ENCODE results near the gene APOO. TPM values are rescaled to one million over a fixed set of nuclear protein-coding genes. Genes with fewer than 3 reads are reported as not detected.

APOO gene
- 31.2 to 32.3 TPM (median 31.9 TPM) in 5 replicates for total RNA-seq (2022; extraction: Qiagen RNA extraction)

GRCh38 chrX:23907498-23908218 is at the start of gene APOO, which contains the start of gene CXorf58:
Gene APOO, minus strand, starts transcription at chrX:23907938. Its CDS starts 236 bp downstream, at chrX:23907702.
Gene CXorf58, plus strand, starts transcription at chrX:23908006. Its CDS starts 2,297 bp downstream, at chrX:23910303.

Other genes with a start within 250 kb of the APOO start
- gene PRDX4, start 240.4 kb downstream of the APOO start, total RNA-seq (2022; extraction: Qiagen RNA extraction) = 244 to 293 TPM (median 278 TPM) in 5 replicates
- gene ACOT9, start 164.7 kb downstream of the APOO start, total RNA-seq (2022; extraction: Qiagen RNA extraction) = 95.1 to 109 TPM (median 98.6 TPM) in 5 replicates
- 348 to 472 TPM (median 419 TPM) in 5 replicates for gene SAT1, start 124.8 kb downstream of the APOO start, total RNA-seq (2022; extraction: Qiagen RNA extraction)
- gene CXorf58, start 68 bp upstream of the APOO start, total RNA-seq (2022; extraction: Qiagen RNA extraction) = 0.07 to 0.17 TPM (median 0.11 TPM) in 4 of 5 replicates, not detected in the other
- gene KLHL15, start 119.2 kb upstream of the APOO start, total RNA-seq (2022; extraction: Qiagen RNA extraction) = 3.6 to 4.4 TPM (median 4.2 TPM) in 5 replicates
- 123 to 206 TPM (median 132 TPM) in 5 replicates for gene EIF2S3, start 147.0 kb upstream of the APOO start, total RNA-seq (2022; extraction: Qiagen RNA extraction)
- gene ZFX, start 241.8 kb upstream of the APOO start, total RNA-seq (2022; extraction: Qiagen RNA extraction) = 8.1 to 12.1 TPM (median 9.5 TPM) in 5 replicates